Liver (tissue), 9 donors: ENCODE results near the gene STRBP. TPM values are rescaled to one million over a fixed set of nuclear protein-coding genes. Genes with fewer than 3 reads are reported as not detected.

Experiments used
- DNase-seq: peaks from one replicate; pipeline ENCODE4 v3.0.0-alpha.2; 2017; ENCODE audit warnings: low spot score
- H3K27ac ChIP-seq, 2 donors: one replicate each; pipeline ENCODE4 v1.7.0; 2013; ENCODE audit warnings: inconsistent platforms in 2 of 2, low read length in 2 of 2, control low read depth in 1 of 2, low read depth in 1 of 2, mild to moderate bottlenecking in 1 of 2
- H3K27me3 ChIP-seq, 4 donors: one replicate each; pipeline versions ENCODE4 v1.6.1 to v1.7.0; 2013; ENCODE audit warnings: low read length in 3 of 4, inconsistent platforms in 1 of 4, mild to moderate bottlenecking in 1 of 4, moderate library complexity in 1 of 4; ENCODE audit not compliant: control insufficient read depth in 4 of 4, insufficient read depth in 4 of 4
- H3K36me3 ChIP-seq, 4 donors: one replicate each; pipeline versions ENCODE4 v1.6.1 to v1.7.0; 2013; ENCODE audit warnings: low read length in 3 of 4, mild to moderate bottlenecking in 3 of 4, low read depth in 1 of 4, moderate library complexity in 1 of 4; ENCODE audit not compliant: control insufficient read depth in 4 of 4, insufficient read depth in 3 of 4
- H3K4me1 ChIP-seq, 4 donors: one replicate each; pipeline versions ENCODE4 v1.6.1 to v1.7.0; 2013; ENCODE audit warnings: low read length in 3 of 4, mild to moderate bottlenecking in 3 of 4, moderate library complexity in 1 of 4; ENCODE audit not compliant: control insufficient read depth in 4 of 4, insufficient read depth in 4 of 4
- H3K4me3 ChIP-seq, 3 donors: one replicate each; pipeline versions ENCODE4 v1.6.1 to v1.7.0; 2013; ENCODE audit warnings: low read length in 3 of 3, control low read depth in 1 of 3, low read depth in 1 of 3, mild to moderate bottlenecking in 1 of 3
- H3K9ac ChIP-seq, 2 donors: one replicate each; pipeline ENCODE4 v1.7.0; 2013; ENCODE audit warnings: low read length in 2 of 2, mild to moderate bottlenecking in 2 of 2, moderate library complexity in 2 of 2, control low read depth in 1 of 2, low read depth in 1 of 2
- H3K9me3 ChIP-seq, 4 donors: one replicate each; pipeline versions ENCODE4 v1.6.1 to v1.7.0; 2013; ENCODE audit warnings: low read length in 3 of 4; ENCODE audit not compliant: control insufficient read depth in 4 of 4
- ATF3 ChIP-seq: IDR thresholded peaks from 2 replicates; pipeline ENCODE4 v1.6.1; 2016; ENCODE audit warnings: antibody characterized with exemption
- CTCF ChIP-seq: fragments of 150-350 bp; IDR thresholded peaks from 2 replicates; pipeline ENCODE4 v1.5.1; 2017; ENCODE audit warnings: improper control_type of control experiment, low read depth, low read length; ENCODE audit not compliant: missing input control
- EGR1 ChIP-seq, 2 donors: IDR thresholded peaks; 2 replicates each; pipeline ENCODE4 v1.6.1; 2016 to 2018; ENCODE audit warnings: antibody characterized with exemption in 2 of 2, low read depth in 2 of 2
- FOXA1 ChIP-seq: IDR thresholded peaks from 2 replicates; pipeline ENCODE4 v1.6.1; 2016; ENCODE audit warnings: antibody characterized with exemption
- FOXA2 ChIP-seq: IDR thresholded peaks from 2 replicates; pipeline ENCODE4 v1.6.1; 2016; ENCODE audit warnings: antibody characterized with exemption
- GABPA ChIP-seq, 2 donors: IDR thresholded peaks in 1 of 2; conservative IDR thresholded peaks in 1 of 2; 2 replicates each; pipeline ENCODE4 v1.6.1; 2016; ENCODE audit warnings: antibody characterized with exemption in 2 of 2, mild to moderate bottlenecking in 1 of 2, moderate library complexity in 1 of 2
- HNF4A ChIP-seq, 2 donors: conservative IDR thresholded peaks; 2 replicates each; pipeline ENCODE4 v1.6.1; 2016; ENCODE audit warnings: antibody characterized with exemption in 2 of 2, mild to moderate bottlenecking in 2 of 2
- HNF4G ChIP-seq: IDR thresholded peaks from 2 replicates; pipeline ENCODE4 v1.6.1; 2016; ENCODE audit warnings: antibody characterized with exemption
- JUND ChIP-seq, 2 donors: IDR thresholded peaks; 2 replicates each; pipeline ENCODE4 v1.6.1; 2016; ENCODE audit warnings: antibody characterized with exemption in 2 of 2
- MAX ChIP-seq: IDR thresholded peaks from 2 replicates; pipeline ENCODE4 v1.6.1; 2016; ENCODE audit warnings: antibody characterized with exemption
- NR2F2 ChIP-seq: IDR thresholded peaks from 2 replicates; pipeline ENCODE4 v1.6.1; 2016; ENCODE audit warnings: antibody characterized with exemption
- RAD21 ChIP-seq, 2 donors: IDR thresholded peaks; 2 replicates each; pipeline ENCODE4 v1.6.1; 2016; ENCODE audit warnings: antibody characterized with exemption in 2 of 2, mild to moderate bottlenecking in 2 of 2
- REST ChIP-seq: IDR thresholded peaks from 2 replicates; pipeline ENCODE4 v1.6.1; 2016; ENCODE audit warnings: antibody characterized with exemption, mild to moderate bottlenecking
- RXRA ChIP-seq, 2 donors: IDR thresholded peaks; 2 replicates each; pipeline ENCODE4 v1.6.1; 2017 to 2018; ENCODE audit warnings: antibody characterized with exemption in 2 of 2, mild to moderate bottlenecking in 1 of 2
- SP1 ChIP-seq: IDR thresholded peaks from 2 replicates; pipeline ENCODE4 v1.6.1; 2018; ENCODE audit warnings: antibody characterized with exemption, mild to moderate bottlenecking
- TAF1 ChIP-seq: conservative IDR thresholded peaks from 2 replicates; pipeline ENCODE4 v1.6.1; 2016; ENCODE audit warnings: antibody characterized with exemption, mild to moderate bottlenecking
- YY1 ChIP-seq: IDR thresholded peaks from 2 replicates; pipeline ENCODE4 v1.6.1; 2016; ENCODE audit warnings: antibody characterized with exemption, mild to moderate bottlenecking
- ZBTB33 ChIP-seq: IDR thresholded peaks from 2 replicates; pipeline ENCODE4 v1.6.1; 2016; ENCODE audit warnings: antibody characterized with exemption
- WGBS: extraction: QIAGEN DNeasy Blood & Tissue Kit; methylation state at CpG from one replicate; pipeline ENCODE4 v1.1.7; 2013; 5-methylcytosine and 5-hydroxymethylcytosine counted together
- polyA plus RNA-seq, 2 donors: library from polyadenylated mRNA; stranded (reverse) in 1 of 2; unstranded in 1 of 2; fragments of 200-250 nt in 1 of 2; fragments of >200 nt in 1 of 2; fragmentation: Nextera tagmentation in 1 of 2; extraction: Ambion mirVana in 1 of 2; gene quantifications; one replicate each; pipeline versions ENCODE4 v1.2.1 to v1.2.3, GENCODE V29; 2013 to 2015
- total RNA-seq, 2 donors: library from RNA; depleted of rRNA; stranded (reverse); fragments of >200 nt; gene quantifications; one replicate each; pipeline ENCODE4 v1.2.3, GENCODE V29; 2014
- donor health status: healthy.
- donor health status: healthy.
- donor health status: healthy.
- donor health status: healthy.
- donor health status: healthy.

STRBP gene
- total and polyA plus RNA-seq, 4 donors = 4.3 to 17.2 (median 8.5) TPM

GRCh38 chr9:123157221-123157620 is 111.2 kb downstream of the STRBP start:
- no peaks in the 10 kb centered on the region for H3K27me3 ChIP-seq
- WGBS = 95% methylated on average over 3 of the region's 3 CpGs
- H3K36me3 ChIP-seq = peaks cover 0 to 8% (median 2%) of the 10 kb centered on the region in 4 donors
- no peak overlapping the region for H3K4me3 ChIP-seq
- H3K9me3 ChIP-seq = no peaks in the 10 kb centered on the region
- no peak overlapping the region for H3K9ac ChIP-seq
- peaks cover 0 to 2% (median 0%) of the 10 kb centered on the region in 4 donors for H3K4me1 ChIP-seq
- DNase-seq = no peak
- TF ChIP-seq TAF1 (no peak), RXRA (IDR thresholded peaks at IDR 0.05) (no peak), FOXA2 (no peak), REST (no peak), JUND (IDR thresholded peaks at IDR 0.05) (no peak), EGR1 (IDR thresholded peaks at IDR 0.05; ENCODE audit: low read depth in 2 of 2) (no peak), YY1 (no peak), CTCF (no peak), FOXA1 (no peak), GABPA (IDR thresholded peaks at IDR 0.05 in 1 of 2, conservative IDR thresholded peaks at IDR 0.05 in 1 of 2) (no peak), HNF4G (no peak), HNF4A (conservative IDR thresholded peaks at IDR 0.05) (no peak), ATF3 (no peak), RAD21 (IDR thresholded peaks at IDR 0.05) (no peak), MAX (no peak), SP1 (no peak), ZBTB33 (no peak), NR2F2 (no peak)
- no peak overlapping the region for H3K27ac ChIP-seq
